Activated gamma-delta T cell treated with Interleukin-2 at 50 U/mL for 16 hours (primary cell): ENCODE measurements around the gene OTOF.
A peak's percentile ranks its signal among the peaks of the same experiment; 100 is the strongest.
"Not testable (repeated sequence)": the region's sequence is repeated elsewhere in the genome, so short reads cannot be mapped to it uniquely, and the experiment has no call there.

Source experiments
- DNase-seq: peaks from one replicate; pipeline ENCODE4 v3.0.0-alpha.2; 2020

The OTOF gene

DNA sequence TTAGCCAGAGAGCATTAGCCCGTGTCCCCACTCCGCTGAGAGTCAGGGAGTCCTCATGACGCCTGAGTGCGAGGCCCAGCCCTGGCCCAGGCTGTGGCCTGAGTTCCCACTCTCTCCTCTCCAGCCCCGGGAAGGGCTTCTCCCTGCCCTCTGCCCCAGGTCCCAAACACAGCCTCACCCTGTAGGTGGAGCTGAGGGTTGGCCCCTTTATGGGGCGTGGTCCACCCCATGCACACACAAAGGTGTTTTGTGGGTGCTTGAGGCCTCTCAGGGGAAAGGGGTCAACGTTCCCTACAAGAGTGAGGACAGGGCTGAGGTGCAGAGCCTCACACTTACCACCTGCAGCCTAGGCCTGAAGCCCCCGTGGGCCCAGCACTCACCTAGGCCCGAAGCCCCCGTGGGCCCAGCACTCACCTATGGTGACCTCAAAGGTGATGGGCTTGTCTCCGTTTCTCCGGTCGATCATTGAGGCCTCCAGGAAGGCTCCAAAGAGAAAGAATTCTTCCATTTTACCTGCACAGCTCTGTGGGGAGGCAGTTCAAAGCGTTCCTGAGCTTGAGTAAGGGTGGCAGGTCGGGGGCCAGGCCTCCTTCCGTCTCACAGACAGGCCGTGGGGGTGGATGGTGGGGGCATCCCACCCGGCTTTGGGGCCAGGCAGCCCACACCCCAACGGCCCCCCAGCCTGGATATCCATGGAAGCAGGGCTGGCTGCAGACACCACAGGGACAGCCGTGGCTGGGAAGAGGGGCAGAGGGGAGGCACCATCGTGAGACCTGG lies 2.1 kb upstream of the OTOF start:
- DNase-seq = no peak

DNA sequence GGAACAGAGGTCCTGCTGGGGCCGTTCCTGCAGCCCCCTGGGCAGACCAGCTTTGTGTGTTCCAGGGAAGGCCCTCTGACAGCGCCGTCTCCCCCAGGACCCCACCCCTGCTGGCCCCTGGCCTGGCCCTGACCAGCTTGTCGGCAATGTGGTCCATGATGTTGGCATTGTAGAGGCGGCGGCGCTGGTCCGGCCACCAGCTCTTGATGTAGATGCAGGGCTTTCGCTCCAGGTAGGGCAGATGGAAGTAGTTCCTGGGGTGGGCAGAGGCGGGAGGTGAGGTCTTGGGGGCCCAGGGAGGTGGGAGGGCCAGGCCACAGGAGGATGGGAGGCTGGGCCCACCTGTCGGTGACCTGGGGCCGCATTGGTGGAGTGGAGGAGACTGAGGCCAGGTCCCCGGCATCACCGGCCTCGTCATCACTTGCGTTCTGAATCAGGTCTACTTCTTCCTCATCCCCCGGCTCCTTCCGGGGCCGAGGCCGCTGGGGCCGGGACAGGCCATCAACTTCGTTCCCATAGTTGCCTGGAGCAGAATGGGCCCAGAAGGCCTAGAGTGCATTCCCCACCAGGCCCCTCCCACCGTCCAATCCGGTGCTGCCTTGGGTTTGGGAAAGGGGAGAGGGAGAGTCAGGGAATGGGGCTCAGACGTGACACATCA lies 1.3 kb upstream of the OTOF start:
- no peak for DNase-seq

DNA sequence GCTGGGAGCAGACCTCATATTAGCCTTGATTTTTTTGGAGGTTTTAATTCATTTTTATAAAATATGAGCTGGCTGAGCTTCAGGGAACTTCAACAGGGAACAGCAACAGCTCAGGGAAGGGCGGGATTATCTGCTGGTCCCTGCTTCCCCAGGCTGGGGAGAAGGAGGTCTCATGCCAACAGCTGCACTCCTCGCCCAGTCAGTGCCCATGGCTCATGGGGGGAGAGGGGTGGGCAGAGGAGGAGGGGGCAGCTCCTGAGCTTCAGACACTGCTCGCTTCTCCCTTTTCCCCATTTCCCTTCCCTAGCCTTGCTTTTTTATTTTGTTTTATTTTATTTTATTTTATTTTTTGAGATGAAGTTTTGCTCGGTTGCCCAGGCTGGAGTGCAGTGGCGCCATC lies 442 bp upstream of the OTOF start:
- DNase-seq = no peak

DNA sequence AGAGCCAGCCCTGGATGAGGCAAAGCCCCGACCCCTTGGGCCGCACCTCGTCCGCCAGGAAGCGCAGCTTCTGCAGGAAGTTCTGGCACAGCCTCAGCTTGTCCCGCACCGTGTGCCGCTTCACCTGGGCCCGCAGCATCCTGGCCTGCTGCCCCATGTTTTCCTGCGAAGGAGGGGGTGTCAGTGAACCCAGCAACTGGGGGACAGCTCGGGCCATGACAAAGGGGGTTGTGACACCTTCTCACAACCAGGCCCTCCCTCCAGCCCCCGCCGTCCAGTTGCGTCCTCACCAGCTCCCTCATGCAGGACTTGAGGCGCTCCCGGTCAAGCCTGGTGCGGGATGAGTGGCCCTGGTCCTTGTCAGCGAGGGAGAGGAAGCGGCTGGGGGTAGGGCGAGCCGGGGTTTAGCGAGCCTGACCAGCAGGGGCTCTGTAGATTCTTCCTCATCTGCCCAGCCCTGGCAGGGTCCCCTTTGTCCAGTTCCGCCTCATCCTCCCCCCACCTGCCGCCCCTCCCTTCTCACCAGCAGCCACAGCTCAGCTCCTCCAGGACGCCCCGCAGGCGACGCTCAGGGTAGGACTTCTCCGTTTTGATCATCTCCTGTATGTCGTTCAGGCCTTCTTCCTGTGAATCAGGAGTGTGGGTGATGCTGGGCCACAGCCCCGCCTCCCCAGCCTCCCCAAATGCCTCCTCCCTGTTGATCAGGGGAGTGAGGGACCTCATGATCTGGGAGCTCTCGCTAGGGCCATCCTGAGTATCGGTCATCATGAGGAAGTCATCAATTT lies 606 bp downstream of the OTOF start:
- no peak for DNase-seq

DNA sequence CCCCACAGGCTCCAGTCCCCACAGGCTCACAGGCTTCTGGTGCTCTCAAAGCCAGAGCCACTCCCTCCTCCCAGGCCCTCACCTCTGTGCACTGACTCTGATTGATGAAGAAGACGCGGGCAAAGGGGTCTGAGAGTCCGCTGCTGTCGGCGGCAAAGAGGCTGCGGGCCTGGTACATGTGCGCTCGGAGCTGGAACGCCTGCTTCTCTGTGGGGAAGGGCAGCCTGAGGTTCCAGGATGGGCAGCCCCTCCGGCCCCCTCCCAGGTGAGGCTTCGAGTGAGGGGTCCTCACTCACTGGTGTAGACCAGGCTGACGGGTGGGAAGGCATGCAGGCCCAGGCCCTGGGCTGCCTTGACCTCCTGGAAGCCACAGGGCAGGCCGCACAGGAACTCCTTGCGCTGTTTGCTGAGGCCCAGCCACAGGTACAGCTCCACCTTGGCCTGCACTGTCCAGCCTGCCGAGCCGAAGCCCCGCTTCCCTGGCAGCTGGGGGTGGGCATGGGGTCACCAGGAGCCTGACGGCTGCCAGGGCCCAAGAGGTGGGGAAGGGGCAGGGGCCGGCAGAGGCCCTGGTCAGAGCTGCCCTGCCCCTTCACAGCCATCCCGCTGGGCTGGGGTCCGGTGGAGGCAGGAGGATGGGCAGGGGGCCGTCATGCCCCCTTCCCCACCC lies 2.0 kb downstream of the OTOF start:
- no peak for DNase-seq

DNA sequence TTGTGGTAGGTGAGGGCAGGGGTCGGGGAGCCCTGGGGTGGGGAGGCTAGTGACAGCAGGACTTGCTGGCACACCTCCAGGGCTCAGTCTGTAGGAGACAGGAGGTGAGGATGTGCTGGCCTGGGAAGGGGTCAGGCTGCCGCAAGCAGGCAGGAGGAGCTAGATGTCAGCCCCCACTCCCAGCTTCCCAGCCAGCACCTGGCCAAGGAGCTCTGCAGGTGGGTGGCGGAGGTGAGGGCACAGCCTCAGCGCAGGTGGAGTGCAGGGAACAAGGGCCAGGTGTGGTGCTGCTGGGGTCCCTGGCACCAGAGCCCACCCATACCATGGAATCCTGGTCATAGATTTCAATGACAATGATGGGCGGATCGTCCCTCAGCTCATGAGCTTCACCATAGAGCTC lies 2.9 kb downstream of the OTOF start:
- no peak for DNase-seq

DNA sequence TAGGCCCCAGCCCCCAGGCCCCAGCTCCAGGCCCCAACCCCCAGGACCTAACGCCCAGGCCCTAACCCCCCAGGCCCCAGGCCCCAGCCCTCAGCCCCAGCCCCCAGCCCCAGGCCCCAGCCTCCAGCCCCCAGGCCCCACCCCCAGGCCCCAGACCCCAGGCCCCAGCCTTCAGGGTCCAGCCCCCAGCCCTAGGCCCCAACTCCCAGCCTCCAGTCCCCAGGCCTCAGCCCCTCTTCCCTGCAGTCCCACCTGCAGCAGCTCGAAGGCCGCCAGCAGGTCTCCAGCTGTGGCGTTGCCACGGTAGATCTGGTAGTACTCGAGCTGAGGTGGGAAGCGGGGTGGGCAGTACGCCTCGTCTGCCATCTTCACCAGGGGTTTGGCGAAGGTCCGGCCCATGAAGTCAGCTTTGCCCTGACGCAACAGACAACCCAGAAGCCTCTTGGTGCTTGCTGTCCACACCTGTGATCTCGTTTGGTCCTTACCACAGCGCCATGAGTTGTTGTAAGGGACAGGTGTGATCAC lies 3.6 kb downstream of the OTOF start:
- DNase-seq = no peak

DNA sequence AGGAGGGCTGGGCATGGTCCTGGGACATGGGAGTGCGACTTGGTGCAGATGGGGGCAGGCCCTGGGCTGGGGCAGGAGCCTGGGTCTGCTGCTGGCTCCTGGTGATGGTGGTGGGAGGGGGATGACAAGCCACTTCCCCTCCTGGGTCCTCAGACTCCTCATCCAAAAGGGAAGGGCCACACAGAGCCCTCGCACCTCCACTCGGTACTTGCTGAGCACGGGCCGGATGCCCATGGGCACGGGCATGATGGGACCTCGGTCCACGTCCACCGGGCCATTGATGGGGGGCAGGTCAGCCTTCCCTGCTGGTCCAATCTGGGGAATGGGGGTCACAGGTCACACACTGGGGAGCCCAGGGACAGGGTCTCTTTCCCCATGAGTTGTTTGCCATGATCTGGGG lies 4.1 kb downstream of the OTOF start:
- no peak for DNase-seq

DNA sequence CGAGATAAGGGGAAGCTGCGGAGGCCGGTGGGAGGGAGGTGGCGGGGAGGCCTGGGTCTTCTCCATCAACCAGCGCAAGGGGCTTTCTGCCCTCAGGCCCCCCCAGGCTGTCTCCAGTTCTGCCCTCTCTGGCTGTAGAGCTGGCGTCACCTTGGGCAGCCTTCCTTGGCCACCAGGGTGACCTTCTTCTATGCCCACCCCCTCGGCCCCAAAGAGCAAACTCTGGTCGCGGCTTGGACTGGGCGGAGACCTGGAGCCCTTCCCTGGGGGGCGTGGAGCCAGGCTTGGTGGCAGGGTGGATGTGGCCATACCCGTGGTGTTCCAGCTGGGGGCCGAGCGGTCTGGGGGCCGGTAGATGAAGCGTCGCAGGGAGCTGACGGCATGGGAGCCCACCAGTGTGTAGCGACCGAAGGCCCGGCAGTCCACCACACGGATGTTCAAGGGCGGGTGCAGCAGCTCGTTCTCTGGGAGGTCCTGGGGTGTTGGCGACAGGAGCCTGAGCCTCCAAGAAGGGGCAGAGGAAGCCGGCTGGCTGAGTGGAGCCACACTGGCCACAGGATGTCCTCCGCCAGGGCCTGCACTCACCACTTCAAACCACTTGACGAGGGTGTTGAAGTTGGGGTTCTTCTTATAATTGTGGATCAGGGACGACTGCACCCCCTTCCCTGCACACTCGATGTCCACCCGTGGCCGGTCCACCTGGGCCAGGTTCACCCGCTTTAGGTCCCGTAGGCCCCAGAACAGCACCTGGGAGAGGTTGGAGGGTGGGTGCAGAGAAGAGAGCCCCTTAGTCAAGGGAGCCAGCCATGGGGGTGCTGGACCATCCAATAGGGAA lies 4.9 kb downstream of the OTOF start:
- no peak for DNase-seq

DNA sequence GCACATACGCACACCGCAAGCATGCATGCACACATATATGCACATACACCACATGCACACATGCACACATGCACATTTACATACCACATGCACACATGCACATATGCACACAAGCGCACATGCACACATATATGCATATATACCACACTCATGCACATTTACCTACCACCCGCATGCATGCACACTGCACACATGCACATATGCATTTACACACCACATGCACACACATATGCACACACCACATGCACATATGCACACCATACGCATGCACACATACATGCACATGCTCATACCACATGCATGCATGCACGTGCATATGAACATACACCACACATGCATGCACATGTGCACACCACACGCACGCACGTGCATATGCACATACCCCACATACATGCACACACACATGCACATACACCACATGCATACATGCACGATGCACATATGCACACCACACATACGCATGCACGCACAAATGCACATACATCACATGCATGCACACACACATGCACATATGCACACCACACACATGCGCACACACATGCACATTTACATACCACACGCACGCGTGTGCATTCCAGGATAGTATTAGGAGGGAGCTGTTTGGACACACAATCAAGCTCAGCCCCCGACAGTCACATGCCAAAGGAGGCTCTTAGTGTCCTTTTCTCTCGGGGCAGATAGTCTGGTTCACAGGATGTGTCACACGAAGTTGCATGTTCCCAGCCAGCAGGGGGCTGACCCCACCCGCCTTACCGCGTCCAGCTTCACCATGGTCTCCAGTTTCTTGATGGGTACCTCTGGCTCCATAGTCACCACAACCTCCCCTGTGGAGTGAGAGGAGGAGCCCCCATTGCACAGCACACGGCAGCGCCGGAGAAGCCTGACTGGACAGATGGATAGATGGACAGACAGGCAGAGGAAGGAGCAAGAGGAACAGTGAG lies 5.9 kb downstream of the OTOF start:
- DNase-seq = no peak

DNA sequence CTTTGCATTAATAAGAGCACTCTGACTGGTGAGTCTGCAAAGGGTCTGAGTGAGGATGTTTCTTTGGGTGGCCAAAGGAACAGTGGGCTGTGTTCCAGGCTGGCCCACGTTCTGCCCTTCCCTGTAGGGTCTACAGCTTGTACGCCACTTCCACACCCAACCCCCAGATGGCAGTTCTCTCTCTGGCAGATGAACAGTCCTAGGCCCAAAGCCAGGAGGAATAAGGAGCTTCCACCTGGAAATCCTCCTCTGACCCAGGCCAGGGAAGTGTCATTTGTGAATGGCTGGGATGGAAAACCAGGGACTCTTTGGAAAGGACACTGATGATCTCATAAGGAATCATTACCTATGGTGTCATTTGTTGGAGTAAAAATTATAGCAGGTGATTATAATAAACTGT lies 6.6 kb downstream of the OTOF start:
- DNase-seq = no peak

DNA sequence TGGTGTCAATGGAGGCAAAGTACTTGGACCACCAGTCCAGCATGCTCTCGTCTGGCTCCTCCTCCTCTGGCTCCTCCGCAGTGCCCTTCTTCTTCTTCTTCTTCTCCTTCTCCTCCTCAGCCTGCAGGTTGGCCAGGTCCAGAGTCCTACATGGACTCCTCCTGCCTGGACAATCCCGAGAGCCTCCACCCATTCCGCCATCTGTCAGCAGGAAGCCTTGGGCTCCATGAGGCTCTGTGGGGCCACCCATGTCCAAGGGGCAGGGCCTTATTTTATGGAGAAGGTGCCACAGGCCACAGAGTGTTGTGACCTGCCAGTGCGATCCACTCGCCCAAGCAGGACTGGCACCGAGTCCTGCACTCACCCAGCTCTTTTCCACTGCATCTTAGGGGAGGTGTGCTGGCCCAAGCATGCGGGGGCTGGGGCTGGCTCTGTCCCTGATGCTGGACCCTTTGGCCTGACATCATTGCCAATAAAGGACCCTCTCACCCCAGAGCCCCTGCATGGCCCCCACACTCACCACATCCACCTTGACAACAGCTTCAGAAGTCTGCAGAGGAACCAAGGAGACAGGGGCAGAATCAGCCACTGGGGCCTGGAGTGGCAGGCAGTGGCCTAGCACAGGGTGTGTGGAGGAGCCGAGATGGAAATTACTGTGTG lies 7.2 kb downstream of the OTOF start:
- no peak for DNase-seq

DNA sequence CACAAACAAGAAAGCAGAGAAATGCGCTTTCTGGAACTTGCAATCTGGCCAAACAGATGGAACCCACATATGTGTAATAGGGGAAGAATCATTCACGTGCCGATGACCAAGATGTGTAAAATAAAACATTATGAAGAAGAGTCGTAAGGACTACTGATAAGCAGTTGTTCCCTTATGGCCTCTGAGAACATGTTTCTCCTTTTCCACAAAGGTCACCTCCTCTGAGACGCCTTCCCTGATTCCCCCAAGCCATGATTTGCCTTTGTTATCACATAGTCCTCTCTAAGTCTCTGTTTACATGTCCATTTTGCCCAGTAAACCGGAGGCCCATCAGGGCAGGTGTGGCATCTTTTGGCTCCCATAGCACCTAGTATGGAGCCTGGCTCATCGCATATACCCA lies 8.0 kb downstream of the OTOF start:
- no peak for DNase-seq

DNA sequence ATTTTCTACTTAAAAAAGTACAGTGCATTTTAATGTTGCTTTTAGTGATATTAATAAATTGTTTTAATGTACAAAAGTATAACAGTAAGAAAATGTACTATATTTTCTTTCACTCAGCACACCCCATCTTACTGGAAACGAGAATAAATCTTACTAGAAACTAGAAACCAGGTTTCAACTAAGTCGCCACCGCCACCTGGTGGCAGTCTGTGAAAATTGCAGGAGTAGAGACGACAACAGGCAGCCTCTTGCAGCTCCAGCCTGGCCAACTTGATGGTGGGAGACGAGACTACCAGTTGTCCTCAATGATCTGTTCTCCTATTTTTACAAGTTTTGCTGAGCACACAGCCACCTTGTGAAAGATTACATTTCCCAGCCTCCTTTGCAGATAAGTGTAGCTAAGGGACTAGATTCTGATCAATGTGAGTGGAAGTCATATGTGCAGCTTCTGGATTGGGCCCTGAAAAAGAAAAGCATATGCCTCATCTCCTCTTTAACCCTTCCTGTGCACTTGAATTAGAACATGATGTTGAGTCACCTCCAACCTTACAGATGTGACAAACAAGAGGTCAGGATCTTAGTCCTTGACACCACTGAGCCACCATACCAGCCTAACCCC lies 8.7 kb downstream of the OTOF start:
- peak; percentile 14 for DNase-seq

DNA sequence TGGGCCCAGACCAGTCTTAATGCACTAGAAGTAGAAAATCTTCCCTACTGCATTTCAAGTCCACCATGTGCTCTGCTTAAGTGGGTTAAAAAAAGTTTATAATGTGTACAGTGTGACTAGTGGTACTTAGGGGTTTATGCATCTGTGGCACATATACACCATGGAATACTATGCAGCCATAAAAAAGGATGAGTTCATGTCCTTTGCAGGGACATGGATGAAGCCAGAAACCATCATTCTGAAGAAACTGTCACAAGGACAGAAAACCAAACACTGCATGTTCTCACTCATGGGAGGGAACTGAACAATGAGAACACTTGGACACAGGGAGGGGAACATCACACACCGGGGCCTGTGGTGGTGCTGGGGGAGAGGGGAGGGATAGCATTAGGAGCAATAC lies 9.4 kb downstream of the OTOF start:
- DNase-seq = not testable (repeated sequence)

DNA sequence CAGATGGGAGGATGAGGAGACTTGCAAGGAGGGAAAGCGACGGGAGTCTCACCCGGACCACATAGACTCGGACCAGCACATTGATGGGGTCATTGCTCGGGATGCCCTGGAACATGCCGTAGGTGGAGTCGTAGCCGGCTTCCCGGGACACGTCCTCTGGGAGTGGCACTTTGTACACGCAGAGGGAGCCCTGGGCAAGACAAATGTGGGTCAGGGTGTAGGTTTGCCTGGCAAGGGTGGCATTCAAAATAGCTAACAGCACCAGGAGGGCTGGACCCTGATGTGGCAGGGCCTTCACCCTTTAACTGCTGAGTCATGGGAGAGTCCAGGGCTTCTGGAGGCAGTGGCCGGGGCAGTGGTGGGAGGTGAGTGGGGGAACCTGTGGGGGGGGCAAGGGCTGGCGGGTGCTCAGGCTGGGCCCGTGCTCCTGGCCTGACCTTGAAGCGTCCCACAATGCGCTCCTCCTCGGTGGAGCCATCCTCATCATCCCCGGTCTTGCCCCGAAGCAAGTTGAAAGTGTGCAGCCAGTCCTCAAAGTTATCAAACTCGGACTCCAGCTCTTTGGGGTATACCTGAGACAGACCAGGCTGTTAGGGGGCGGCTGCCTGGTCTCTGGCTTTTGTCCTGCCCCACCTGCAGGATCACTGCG lies 11.1 kb downstream of the OTOF start:
- no peak for DNase-seq

DNA sequence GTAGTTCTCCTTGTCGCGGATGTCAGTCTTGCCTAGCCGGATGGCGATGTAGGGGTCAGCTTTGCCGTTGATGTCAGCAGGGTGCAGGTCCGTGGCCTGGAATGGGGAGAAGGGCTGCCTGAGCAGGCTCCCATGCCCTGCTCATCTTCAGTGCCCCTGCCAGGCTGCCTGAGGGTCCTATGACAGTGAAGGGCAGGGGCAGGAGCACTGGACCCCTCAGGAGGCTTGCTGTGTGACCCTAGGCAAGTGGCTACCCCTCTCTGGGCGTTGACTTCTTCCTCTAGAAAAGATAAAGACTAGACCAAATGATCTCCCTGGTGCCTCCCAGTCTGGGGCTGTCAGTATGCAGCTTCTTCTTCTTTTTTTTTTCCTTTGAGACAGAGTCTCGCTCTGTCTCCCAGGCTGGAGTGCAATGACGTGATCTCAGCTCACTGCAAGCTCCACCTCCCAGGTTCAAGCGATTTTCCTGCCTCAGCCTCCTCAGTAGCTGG lies 11.9 kb downstream of the OTOF start:
- DNase-seq = no peak

DNA sequence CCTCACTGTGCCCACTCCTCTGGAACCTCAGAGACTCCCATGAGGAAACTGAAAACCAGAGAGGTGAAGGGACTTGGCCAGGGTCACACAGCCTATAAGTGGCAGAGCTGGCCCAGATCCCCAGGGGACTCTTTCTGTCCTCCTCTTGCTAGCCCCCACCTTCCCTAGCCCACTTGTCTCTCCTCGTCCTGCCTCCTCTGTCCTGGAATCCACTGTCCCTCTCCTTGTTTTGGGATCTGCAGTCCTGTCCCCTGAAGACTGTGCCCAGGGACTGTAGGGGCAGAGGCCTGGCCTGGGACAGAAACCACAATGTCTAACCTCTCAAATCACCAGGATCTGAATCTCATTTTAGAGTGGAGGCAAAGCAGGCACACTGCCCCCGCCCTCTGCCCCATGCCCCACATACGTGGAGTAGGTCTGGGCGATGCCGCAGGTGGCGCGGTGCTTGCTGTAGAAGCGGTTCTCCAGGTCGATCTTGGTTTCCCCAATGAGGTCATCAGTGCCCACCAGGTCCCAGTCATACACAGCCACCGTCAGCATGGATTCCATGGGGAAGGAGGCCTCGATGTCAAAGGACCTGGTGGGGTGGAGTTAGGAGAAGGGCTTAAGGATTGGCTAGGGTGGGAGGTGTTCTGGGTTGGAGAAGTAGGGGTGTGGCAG lies 12.5 kb downstream of the OTOF start:
- DNase-seq = no peak
